Nephron progenitor cell (in vitro differentiated cells): ENCODE data around the gene PI4KA.

Experiments used
- DNase-seq: peaks from one replicate; pipeline ENCODE4 v3.0.0; 2021
- H3K27ac Mint-ChIP-seq: 2 replicates; pipeline ENCODE4 v1.8.0; 2021; ENCODE audit warnings: mild to moderate bottlenecking, moderate library complexity, mixed read lengths
- H3K27me3 Mint-ChIP-seq: 2 replicates; pipeline ENCODE4 v1.8.0; 2021; ENCODE audit warnings: mild to moderate bottlenecking, low read depth, mixed read lengths; ENCODE audit not compliant: poor library complexity
- H3K36me3 Mint-ChIP-seq: 2 replicates; pipeline ENCODE4 v1.8.0; 2021; ENCODE audit warnings: low read depth, mixed read lengths
- H3K4me1 Mint-ChIP-seq: 2 replicates; pipeline ENCODE4 v1.8.0; 2021; ENCODE audit warnings: mixed read lengths
- H3K4me3 Mint-ChIP-seq: 2 replicates; pipeline ENCODE4 v1.8.0; 2021; ENCODE audit warnings: mild to moderate bottlenecking, moderate library complexity, mixed read lengths
- H3K9me3 Mint-ChIP-seq: 2 replicates; pipeline ENCODE4 v1.8.0; 2021; ENCODE audit warnings: mild to moderate bottlenecking, moderate library complexity, mixed read lengths
- TF ChIP-seq, protein P1 (sequence below): fragments of 200-600 bp; sonication (generic); IDR thresholded peaks from 2 replicates; pipeline ENCODE4 v1.5.0; 2021; ENCODE audit warnings: antibody characterized with exemption

Gene PI4KA

DNA sequence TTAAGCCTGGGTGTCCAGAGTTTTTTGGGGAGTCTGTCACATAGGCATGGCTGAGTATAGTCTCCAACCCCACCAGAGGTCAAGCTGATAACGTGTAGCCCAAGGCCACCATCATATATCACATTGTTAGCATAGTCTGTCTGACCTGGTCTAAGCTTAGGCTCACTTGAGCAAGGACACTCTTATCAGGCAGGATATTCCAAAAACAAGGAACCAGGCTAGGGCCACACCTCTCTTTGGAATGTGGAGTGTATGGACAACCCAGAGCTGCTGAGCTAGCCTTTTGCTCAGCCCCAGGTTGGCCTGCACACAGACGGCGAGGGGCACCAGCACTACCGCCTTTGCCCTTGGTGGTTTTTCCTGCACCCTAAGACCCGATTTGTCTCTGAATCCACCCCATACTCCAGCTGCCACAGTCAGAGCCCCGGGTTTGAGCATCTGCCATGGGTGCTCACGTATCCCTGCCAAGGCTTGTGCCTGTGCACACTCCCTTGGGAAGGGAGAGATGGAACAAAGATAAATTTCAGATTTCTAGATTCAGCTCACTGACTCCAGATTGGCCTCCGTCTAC lies 7.3 kb upstream of the PI4KA start:
- Mint-ChIP-seq H3K4me1 (peaks cover 33% of the 10 kb centered on the region), H3K9me3 (no peaks in the 10 kb centered on the region), H3K27ac (no peak overlapping the region), H3K4me3 (no peak overlapping the region), H3K36me3 (peaks cover 20% of the 10 kb centered on the region), H3K27me3 (no peaks in the 10 kb centered on the region)
- TF ChIP-seq, protein P1, sequence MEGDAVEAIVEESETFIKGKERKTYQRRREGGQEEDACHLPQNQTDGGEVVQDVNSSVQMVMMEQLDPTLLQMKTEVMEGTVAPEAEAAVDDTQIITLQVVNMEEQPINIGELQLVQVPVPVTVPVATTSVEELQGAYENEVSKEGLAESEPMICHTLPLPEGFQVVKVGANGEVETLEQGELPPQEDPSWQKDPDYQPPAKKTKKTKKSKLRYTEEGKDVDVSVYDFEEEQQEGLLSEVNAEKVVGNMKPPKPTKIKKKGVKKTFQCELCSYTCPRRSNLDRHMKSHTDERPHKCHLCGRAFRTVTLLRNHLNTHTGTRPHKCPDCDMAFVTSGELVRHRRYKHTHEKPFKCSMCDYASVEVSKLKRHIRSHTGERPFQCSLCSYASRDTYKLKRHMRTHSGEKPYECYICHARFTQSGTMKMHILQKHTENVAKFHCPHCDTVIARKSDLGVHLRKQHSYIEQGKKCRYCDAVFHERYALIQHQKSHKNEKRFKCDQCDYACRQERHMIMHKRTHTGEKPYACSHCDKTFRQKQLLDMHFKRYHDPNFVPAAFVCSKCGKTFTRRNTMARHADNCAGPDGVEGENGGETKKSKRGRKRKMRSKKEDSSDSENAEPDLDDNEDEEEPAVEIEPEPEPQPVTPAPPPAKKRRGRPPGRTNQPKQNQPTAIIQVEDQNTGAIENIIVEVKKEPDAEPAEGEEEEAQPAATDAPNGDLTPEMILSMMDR = no peak
- DNase-seq = no peak

GRCh38 chr22:20865331-20865730 lies 6.7 kb upstream of the PI4KA start:
- H3K9me3 Mint-ChIP-seq = no peaks in the 10 kb centered on the region
- H3K27ac Mint-ChIP-seq = no peak overlapping the region
- no peak for DNase-seq
- no peak overlapping the region for H3K4me3 Mint-ChIP-seq
- H3K36me3 Mint-ChIP-seq = peaks cover 20% of the 10 kb centered on the region
- no peaks in the 10 kb centered on the region for H3K27me3 Mint-ChIP-seq
- TF ChIP-seq, protein P1 = no peak
- H3K4me1 Mint-ChIP-seq = peaks cover 33% of the 10 kb centered on the region

DNA sequence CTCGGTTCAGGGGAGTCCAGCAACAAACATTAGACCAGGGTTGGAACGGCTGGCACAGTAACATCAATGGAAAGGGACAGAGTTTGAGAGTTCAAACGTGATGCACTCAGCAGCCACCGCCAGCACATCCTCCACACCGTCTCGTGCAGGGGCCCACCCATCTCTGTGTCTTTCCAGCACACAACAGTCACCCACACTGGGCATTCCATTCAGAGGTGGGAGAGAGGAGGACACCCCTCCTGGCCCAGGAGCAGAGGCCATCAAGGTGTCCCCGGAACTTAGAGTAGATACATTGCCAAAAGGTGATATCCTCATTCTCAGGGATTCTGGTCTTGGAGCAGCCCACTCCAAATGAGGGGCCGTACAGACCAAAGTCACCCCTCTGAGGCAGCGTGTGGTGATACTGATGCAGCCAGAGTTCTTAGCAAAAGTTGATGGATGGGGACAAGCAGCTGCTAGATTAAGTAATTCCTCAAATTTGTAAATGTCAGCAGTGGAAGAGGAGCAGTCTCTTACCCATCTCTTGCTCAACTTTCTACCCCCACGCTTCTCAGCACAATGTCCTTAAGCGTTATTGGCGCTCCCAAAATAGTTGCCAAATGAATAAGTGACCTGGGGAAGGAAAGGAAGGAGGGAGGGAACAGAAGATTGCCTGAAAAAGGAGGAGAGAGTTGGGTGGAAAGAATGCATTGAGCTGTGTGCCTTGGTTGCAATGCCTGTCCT lies 5.7 kb upstream of the PI4KA start:
- Mint-ChIP-seq H3K4me3 (no peak overlapping the region), H3K27ac (no peak overlapping the region), H3K4me1 (peaks cover 40% of the 10 kb centered on the region)

DNA sequence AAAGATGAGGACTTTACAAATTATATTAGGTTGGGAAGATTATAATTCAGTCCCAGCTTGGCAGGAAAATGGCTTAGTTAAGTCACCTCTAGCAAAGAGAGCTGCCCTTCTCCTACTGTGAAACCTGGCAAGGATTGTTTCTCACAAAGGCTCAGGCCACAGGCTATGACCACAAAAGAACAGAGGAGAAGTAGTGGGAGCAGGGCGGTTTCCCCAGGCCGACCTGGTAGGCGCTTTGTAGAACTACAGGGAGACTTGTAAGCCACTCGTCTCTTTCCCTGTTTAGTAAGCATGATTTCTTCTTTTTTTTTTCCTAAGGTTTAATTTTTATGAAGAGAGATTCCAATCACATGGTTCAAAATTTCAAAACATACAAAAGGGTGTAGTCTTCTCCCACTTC lies 4.8 kb upstream of the PI4KA start:
- TF ChIP-seq, protein P1 = no peak
- Mint-ChIP-seq H3K4me3 (no peak overlapping the region), H3K9me3 (no peaks in the 10 kb centered on the region), H3K4me1 (peaks cover 33% of the 10 kb centered on the region), H3K27ac (no peak overlapping the region), H3K27me3 (no peaks in the 10 kb centered on the region), H3K36me3 (peaks cover 16% of the 10 kb centered on the region)
- DNase-seq = no peak

More for the DNA sequence above, 5.7 kb upstream of the PI4KA start:
- no peak for DNase-seq
- H3K27me3 Mint-ChIP-seq = no peaks in the 10 kb centered on the region
- H3K9me3 Mint-ChIP-seq = no peaks in the 10 kb centered on the region
- TF ChIP-seq, protein P1 = no peak
- H3K36me3 Mint-ChIP-seq = peaks cover 20% of the 10 kb centered on the region

DNA sequence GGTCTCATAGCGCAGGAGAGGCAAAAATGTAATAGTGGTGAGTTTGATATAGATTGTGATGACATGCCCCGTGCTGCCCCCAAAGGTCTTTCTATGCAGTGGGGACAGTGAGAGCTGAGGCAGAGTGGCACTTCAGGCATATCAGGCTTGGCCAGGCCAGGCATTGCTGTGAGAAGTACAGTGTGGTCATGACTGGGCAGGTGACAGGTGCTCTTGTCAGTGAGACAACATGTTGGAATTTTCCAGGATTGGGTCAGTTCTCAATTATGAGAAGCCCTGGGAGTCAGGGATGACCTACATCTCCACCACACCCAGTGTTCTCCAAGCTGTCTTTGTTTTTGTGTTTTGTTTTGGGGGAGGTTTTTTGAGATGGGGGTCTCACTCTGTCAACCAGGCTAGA lies 3.9 kb upstream of the PI4KA start:
- H3K27ac Mint-ChIP-seq = no peak overlapping the region
- DNase-seq = no peak
- H3K36me3 Mint-ChIP-seq = peaks cover 16% of the 10 kb centered on the region
- H3K4me3 Mint-ChIP-seq = no peak overlapping the region
- TF ChIP-seq, protein P1 = no peak
- peaks cover 31% of the 10 kb centered on the region for H3K4me1 Mint-ChIP-seq
- no peaks in the 10 kb centered on the region for H3K27me3 Mint-ChIP-seq
- no peaks in the 10 kb centered on the region for H3K9me3 Mint-ChIP-seq

GRCh38 chr22:20859615-20860014 lies 1.0 kb upstream of the PI4KA start:
- Mint-ChIP-seq H3K27ac (no peak overlapping the region), H3K4me3 (peak overlapping the region; percentile 82), H3K27me3 (no peaks in the 10 kb centered on the region), H3K9me3 (no peaks in the 10 kb centered on the region), H3K36me3 (peaks cover 16% of the 10 kb centered on the region), H3K4me1 (peaks cover 25% of the 10 kb centered on the region)
- no peak for DNase-seq
- TF ChIP-seq, protein P1 = no peak
